HG03354 (cell line): Measurements from ENCODE around the gene PPAN.

ENCODE experiments used
- ATAC-seq: cut with Tn5 transposase; IDR thresholded peaks from one replicate; pipeline ENCODE4 v1.9.1; 2021; ENCODE audit warnings: mild to moderate bottlenecking; ENCODE audit not compliant: unreplicated experiment, poor library complexity, severe bottlenecking

The PPAN gene

DNA sequence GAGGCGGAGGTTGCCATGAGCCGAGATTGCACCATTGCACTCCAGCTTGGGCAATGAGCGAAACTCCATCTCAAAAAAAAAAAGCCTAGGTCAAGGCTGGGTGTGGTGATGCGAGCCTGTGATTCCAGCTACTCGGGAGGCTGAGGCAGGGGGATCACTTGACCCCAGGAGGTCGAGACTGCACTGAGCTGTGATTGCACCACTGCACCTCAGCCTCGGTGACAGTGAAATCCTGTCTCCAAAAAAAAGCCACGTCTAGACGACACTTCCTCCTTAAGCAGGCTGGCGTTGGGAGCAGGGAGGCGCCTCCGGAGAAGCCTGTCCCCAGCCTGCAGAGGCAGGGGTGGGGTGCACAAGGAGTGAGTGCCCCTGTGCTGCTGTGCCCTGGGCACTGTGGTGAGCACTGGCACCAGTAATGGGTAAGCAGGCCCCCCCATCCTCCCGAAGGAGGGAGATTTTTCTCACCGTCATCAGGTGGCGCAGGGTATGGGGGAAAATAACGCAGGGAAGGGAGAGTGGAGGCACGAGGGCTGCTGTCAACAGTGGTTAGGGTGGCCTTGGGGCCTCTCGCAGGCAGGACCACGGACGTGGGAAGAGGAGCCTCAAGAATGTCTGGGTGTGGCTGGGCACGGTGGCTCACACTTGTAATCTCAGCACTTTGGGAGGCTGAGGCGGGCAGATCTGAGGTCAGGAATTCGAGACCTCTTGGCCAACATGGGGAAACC, 6.0 kb downstream of the PPAN start:
- ATAC-seq, result no peak

DNA sequence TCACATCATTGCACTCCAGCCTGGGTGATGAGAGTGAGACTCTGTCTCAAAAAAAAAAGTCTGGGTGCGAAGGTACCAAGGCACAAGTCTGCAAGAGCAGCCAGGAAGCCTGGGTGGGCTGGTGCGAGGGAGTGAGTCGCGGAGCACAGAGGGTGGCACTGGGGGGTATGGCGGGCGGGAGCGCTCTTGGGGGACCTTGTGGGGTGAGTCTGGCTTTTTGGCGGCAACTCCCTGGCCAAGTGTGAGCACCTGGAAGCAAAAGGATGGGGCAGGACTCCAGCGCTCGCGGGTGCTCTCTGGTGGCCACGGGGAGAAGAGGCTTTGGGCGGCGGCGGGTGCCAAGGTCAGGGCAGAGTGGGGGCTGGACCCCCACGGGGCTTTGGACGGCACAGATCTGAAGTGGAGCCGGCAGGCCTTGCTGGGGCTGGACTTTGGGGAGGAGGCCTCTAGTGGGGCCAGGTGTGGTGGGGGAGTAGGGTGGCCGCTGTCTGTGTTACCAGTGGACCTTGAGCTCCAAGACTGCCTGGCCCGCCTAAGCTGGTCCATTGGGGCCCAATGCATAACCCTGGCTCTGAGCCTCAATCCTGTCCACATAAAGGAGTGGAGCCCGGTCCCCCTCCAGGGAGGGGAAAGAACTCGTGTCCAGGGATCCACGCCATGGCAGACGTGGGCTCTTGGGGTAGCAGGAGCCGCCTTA, 6.9 kb downstream of the PPAN start:
- ATAC-seq, result no peak

DNA sequence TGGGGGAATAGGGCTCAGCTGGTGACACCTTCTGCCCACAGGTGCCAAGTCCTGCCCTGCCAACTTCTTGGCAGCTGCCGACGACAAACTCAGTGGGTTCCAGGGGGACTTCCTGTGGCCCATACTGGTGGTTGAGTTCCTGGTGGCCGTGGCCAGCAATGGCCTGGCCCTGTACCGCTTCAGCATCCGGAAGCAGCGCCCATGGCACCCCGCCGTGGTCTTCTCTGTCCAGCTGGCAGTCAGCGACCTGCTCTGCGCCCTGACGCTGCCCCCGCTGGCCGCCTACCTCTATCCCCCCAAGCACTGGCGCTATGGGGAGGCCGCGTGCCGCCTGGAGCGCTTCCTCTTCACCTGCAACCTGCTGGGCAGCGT, 7.4 kb downstream of the PPAN start:
- ATAC-seq, result no peak

DNA sequence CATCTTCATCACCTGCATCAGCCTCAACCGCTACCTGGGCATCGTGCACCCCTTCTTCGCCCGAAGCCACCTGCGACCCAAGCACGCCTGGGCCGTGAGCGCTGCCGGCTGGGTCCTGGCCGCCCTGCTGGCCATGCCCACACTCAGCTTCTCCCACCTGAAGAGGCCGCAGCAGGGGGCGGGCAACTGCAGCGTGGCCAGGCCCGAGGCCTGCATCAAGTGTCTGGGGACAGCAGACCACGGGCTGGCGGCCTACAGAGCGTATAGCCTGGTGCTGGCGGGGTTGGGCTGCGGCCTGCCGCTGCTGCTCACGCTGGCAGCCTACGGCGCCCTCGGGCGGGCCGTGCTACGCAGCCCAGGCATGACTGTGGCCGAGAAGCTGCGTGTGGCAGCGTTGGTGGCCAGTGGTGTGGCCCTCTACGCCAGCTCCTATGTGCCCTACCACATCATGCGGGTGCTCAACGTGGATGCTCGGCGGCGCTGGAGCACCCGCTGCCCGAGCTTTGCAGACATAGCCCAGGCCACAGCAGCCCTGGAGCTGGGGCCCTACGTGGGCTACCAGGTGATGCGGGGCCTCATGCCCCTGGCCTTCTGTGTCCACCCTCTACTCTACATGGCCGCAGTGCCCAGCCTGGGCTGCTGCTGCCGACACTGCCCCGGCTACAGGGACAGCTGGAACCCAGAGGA, 7.9 kb downstream of the PPAN start:
- no peak for ATAC-seq

DNA sequence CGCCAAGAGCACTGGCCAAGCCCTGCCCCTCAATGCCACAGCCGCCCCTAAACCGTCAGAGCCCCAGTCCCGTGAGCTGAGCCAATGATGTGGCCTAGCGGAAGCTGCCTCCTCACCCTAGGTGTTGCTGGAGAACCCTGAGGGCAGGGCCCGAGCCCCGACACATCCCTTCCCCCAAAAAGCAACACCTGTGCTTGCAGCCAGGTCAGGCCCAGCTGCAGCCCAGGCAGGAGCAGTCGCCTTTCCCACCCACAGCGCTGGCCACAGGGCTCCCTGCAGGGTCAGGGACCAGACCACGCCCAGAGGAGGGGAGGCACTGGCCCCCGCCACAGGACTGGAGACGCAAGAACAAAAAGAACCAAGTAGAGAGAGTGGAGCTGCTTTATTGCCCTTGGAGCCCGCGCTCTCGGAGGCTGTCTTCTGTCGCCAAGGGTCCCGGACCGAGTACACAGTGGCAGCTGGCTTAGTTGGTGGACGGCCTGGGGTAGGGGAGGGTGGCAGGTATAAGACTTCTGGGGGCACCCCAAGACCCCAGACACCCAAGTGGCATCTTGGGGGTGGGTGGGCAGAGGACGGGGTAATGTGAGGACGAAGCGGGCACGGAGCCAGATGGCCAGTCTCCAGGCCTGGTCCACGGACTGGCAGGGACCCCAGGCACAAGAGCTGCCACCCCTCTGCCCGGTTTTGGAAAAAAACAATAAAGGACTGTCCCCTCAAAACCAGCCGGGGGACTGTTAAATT, 8.7 kb downstream of the PPAN start:
- ATAC-seq, result no peak

DNA sequence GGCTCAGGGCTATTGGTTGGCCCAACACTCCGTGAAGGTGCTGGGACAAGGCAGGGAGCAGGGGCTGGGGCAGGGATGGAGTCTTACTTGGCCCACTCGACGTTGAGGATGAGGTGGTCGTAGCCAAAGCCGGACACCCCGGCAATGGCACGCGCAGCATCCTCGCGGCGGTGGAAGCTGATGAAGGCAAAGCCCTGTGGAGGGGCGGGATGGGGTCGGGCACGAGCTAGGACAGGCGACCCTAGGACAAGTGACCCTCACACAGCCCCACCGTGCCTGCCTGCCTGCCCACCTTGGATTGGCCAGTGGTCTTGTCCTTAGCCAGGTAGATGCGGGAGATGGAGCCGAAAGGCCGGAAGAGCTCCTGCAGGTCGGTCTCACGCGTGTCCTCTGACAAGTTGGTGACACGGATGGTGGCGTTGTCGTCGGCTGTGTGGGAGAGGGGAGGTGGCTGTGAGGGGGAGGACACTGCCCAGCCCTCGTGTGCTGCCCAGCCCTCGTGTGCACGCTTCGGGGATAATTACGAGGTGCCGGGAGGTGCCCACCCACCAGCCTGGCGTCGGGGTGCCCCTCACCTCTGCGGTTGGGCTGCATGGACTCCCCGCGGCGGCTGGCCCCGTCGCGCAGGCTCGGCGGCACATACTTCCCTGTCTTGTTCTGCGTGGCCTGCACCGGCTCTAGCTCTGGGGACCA, 9.4 kb downstream of the PPAN start:
- no peak for ATAC-seq

DNA sequence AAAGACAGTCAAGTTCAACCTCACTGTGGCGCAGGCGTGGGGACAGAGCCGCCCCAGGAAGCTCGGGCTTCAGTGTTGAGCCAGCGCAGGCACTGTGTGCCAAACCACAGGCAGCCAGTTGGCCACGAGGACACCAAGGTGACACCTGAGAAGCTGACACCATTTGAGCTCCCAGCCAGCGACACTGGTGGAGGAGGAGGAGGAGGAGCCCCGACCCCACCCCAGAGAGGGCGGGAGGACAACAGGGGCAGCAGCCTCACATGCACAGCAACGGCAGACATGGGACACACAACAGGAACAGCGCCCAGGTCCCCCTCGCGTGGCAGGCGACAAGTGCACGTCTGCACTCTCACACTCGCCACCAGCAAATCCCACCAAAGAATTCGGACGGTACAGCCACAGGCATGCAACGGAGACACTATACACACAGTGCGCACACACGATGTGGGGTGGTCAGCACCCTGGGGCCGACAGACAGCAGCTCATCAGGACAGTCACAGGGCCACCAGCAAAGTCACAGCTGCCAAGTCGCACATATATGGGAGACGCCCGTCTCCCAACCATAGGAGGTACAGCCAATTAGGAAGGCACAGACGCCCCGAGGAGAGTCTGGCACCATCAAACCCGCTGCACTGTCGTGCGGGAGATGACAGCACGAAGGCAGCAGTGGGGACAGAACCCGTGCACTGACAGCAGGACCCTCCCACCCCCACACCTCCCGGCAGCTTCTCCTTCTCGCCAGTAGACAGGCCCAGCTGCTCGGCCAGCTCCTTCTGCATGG, 10.1 kb downstream of the PPAN start:
- no peak for ATAC-seq

DNA sequence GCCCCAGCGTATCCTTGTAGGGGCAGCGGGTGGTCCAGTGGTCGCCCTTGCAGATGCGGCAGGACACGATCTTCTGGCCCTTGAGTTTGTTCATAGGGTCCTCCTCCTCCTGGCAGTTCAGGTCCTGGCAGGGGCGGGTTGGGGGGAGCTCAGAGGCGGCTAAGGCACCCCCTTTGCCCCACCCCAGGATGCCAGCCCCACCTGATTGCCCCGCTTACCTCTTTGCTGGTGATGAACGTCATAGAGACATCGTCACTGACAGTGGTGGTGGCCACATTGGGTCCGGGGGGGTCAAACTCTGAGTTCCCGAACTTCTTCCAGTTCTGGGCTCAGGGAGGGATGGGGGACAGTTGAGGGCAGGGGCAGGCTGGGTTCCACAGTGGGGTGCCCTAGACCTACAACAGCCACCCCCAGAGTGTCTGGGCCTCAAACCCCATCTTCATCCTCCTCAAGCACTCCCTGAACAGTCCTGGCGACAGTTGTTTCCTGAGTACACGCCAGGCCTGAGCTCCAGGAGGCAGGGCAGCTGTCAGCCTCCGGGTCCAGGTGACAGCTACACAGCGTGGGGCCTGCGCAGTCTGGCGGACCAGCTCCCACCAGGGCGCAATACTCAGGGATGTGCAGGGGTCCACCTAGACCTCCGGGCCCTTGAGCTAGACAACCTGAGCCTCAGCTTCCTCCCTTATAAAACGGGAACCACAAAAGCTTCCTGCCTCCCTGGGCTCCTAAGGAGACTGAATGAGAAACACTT, 10.9 kb downstream of the PPAN start:
- no peak for ATAC-seq

DNA sequence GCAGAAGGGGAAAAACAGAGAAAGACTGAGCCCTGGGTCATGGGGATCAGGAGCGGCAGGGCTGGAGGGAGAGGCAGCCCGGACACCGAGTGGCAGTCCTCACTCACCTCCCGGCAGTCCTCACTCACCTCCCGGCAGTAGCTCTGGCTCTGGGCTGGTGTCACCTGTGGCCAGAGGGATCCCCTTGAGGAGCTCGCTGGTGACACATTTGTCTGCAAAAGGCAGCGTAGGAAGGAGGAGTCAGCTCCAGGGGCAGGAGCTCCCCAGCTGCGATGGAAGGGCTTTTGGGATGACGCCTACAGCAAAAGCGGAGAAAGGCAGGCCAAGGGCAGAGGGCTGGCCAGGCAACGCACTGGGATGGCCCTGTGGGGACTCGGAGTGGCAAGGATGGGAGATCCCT, 12.8 kb downstream of the PPAN start:
- ATAC-seq, result no peak

DNA sequence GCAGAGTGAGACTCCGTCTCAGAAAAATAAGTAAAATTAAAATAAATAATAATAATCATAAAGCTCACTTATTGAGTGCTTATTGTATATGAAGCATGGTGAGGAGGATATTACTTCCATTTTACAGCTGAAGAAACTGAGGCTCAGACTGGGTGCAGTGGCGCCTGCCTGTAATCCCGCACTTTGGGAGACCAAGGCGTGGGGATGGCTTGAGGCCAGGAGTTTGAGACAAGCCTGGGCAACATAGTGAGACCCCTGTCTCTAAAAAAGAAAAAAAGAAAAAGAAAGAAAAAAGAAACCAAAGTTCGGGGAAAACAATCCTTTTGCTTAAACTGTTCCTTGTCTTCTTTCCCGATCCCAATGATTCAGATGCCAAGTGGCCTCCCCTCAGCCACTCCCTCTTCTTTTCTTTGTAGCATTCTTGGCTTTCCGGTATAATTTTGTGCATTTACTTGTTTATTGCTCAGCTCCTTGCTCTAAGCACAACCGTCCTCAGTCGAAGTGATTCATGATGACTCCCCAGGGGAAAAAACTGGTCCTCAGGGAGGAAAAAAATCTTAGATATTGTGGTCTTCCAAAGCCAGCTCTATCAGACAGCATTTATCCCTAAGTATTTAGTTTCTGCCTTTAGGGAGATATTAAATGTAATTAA, 14.5 kb downstream of the PPAN start:
- ATAC-seq, result no peak

DNA sequence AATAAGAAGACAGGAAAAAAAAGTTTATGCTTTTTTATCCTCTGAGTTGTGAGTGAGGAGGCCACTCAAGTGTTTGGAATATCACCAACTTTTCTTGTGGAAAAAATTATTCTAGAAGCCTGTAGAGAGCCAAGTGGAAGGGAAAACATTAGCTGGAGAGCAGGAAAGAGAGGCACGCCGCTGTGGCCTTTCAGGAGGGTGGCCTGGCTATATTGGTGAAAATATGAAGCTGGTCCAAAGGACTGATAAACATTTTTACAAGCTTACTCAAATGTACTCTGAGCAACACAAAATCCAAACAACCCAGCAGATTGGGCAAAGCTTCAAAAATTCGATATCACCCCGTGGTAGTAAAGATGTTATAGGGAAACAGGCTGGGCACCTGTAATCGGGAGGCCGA, 15.9 kb downstream of the PPAN start:
- ATAC-seq, result no peak

DNA sequence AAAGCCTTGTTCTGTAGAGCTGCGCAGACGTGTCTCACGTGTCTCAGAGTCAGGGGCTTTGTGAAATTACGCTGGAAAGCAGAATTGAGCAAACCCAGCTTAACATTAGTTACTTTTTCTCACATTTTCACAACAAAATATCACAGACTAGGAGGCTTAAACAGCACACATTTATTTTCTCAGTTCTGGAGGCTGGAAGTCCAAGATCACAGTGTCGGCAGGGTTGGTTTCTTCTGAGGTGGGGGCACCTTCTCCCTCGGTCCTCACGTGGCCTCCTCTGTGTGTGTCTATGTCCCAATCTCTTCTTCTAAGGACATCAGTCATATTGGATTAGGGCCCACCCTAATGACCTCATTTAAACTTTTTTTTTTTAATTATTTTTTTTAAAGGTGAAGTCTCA, 18.3 kb downstream of the PPAN start:
- no peak for ATAC-seq

DNA sequence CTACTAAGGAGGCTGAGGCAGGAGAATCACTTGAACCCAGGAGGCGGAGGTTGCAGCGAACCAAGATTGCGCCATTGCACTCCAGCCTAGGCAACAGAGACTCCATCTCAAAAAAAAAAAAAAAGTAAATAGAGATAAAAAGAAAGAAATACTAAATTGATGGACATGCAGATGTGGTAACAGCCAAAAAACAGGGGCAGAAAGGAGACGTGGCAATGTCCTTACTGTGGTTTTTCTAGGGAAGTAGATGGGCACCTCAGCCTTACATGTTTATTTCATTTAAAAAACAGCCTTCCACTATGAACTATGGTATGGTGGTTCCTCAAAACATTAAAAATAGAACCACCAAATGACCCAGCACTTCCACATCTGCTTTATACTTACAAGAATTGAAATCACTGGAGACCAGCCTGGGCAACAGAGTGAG, 20.1 kb downstream of the PPAN start:
- no peak for ATAC-seq

DNA sequence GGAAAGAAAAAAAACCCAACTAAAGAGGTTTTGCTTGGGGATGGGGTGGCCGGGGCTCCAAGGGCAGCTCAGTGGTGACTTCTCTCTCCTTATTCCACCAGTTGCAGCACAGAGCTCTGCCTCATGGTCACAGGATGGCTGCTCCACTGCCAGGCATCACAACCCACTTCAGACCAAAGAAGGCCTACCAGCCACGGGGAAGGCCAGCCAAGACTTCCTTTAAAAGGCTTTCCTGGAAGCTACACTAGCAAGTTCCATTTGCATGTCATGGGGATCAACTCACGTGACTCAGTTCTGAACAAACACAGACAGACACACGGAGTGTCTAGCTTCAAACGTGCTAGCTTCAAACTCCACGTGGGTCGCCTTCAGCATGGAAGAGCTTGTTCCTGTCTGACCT, 26.7 kb downstream of the PPAN start:
- no peak for ATAC-seq

DNA sequence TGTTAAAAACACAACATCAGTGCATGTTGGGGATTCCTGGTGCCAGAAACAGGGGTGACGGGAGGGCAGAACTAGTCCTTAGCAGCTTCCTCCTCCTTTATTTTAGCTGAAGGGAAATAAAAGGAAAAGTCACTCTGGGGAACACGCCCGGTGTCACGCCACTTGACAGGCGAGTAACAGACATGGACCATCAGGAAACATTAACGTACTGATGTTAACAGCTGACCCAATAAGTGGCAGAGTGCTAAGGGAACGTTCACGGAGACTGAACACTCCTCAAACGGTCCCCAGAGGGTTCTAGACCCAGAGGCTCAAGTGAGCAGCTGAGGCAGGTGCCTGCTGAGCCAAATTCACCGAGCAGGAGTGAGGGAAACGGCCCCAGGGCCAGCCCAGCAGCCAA, 27.4 kb downstream of the PPAN start:
- ATAC-seq, result no peak

DNA sequence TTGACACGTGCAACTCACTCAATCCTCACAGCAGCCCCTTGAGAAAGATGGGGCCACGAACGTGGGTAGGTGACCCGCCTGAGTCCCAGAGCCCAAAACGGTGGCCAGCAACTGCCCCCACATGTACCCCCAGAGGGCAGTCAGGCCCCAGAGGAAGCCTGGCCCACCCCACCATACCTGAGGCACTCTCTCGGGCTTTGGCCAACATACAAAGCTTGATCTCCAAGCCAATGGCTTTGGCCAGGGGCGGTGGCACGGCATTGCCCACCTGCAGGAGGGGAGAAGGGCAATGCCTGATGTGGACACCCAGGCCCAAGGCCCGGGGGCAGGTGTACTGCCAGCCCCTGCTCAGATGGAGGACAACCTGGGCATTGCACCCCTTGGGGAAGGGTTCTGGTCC, 27.9 kb downstream of the PPAN start:
- no peak for ATAC-seq

DNA sequence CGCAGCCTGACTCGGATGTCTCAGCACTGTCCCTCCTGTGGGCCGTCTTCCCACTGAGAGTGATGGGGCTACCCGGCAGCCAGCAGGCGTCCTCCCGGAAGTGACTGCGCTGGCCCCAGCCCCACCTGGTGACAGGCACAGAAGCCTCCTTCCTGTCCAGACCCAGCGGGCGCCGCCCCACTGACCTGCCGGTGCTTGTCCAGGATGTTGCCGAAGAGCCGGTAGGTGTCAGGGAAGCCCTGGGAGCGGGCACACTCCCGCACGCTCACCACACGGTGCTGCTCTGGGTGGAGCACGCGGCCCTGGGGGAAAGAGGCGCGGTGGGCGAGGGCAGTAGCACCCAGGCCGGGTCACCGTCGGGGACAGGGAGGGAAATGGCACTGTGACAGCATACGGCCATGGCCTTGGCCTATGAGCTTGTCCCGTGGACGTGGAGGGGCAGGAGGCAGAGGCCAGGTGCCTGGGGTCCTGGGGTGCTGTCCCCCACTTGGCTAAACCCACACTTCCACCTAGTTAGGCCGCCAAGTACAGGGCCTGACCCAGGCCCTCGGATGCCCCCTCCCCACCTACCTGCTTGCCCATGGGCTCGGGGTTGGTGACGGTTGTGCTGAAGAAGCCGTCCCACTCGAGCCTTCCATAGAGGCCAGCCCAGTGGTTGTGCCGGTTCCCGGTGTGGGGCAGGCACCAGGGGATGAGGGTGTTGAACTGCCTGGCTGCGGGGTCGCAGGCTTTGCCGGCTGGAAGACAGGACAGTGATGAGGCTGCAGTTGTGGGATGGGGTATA, 29.6 kb downstream of the PPAN start:
- no peak for ATAC-seq
